Measurements from ENCODE around the gene PTPRD.

Gene PTPRD

GRCh38 chr9:9565700-9566099 lies 1047.1 kb downstream of the PTPRD start:
- no peak overlapping the region for H3K27ac ChIP-seq
- H3K4me3 ChIP-seq: no peak overlapping the region

GRCh38 chr9:9563817-9564216 lies 1049.0 kb downstream of the PTPRD start:
- no peak overlapping the region for H3K4me3 ChIP-seq

GRCh38 chr9:9560382-9561035 lies 1052.3 kb downstream of the PTPRD start:
- H3K27ac ChIP-seq: no peak overlapping the region
- no peak overlapping the region for H3K4me3 ChIP-seq

More at GRCh38 chr9:9563817-9564216, 1049.0 kb downstream of the PTPRD start:
- H3K27ac ChIP-seq: no peak overlapping the region

- Histone ChIP-seq H3K27ac (no peak overlapping the region), H3K4me3 (no peak overlapping the region)
These were observed 1053.9 kb downstream of the PTPRD start for GRCh38 chr9:9558907-9559306.

- Histone ChIP-seq H3K4me3 (no peak overlapping the region), H3K27ac (no peak overlapping the region)
These were observed 1054.9 kb downstream of the PTPRD start for GRCh38 chr9:9557804-9558334.

- Histone ChIP-seq H3K4me3 (no peak overlapping the region), H3K27ac (no peak overlapping the region)
These were observed 1055.7 kb downstream of the PTPRD start for GRCh38 chr9:9556865-9557803.

GRCh38 chr9:9552665-9553064 lies 1060.1 kb downstream of the PTPRD start:
- Histone ChIP-seq H3K4me3 (no peak overlapping the region), H3K27ac (no peak overlapping the region)

GRCh38 chr9:9538766-9539165 lies 1074.0 kb downstream of the PTPRD start:
- Histone ChIP-seq H3K4me3 (no peak overlapping the region), H3K27ac (no peak overlapping the region)

GRCh38 chr9:9538356-9538755 lies 1074.4 kb downstream of the PTPRD start:
- H3K27ac ChIP-seq: no peak overlapping the region

GRCh38 chr9:9536523-9536922 lies 1076.3 kb downstream of the PTPRD start:
- H3K4me3 ChIP-seq: no peak overlapping the region

More at GRCh38 chr9:9538356-9538755, 1074.4 kb downstream of the PTPRD start:
- no peak overlapping the region for H3K4me3 ChIP-seq

GRCh38 chr9:9523476-9524139 lies 1089.2 kb downstream of the PTPRD start:
- Histone ChIP-seq H3K4me3 (no peak overlapping the region), H3K27ac (no peak overlapping the region)

More at GRCh38 chr9:9536523-9536922, 1076.3 kb downstream of the PTPRD start:
- H3K27ac ChIP-seq: no peak overlapping the region

- H3K4me3 ChIP-seq: no peak overlapping the region
- H3K27ac ChIP-seq: no peak overlapping the region
These were observed 1090.4 kb downstream of the PTPRD start for GRCh38 chr9:9522406-9522805.

GRCh38 chr9:9521033-9521779 lies 1091.6 kb downstream of the PTPRD start:
- H3K27ac ChIP-seq: no peak overlapping the region
- no peak overlapping the region for H3K4me3 ChIP-seq

- no peak overlapping the region for H3K27ac ChIP-seq
- H3K4me3 ChIP-seq: no peak overlapping the region
These were observed 1107.9 kb downstream of the PTPRD start for GRCh38 chr9:9504869-9505268.

GRCh38 chr9:9499546-9499945 lies 1113.3 kb downstream of the PTPRD start:
- Histone ChIP-seq H3K4me3 (no peak overlapping the region), H3K27ac (no peak overlapping the region)

GRCh38 chr9:9498846-9499245 lies 1114.0 kb downstream of the PTPRD start:
- Histone ChIP-seq H3K4me3 (no peak overlapping the region), H3K27ac (no peak overlapping the region)

GRCh38 chr9:9498128-9498527 lies 1114.7 kb downstream of the PTPRD start:
- Histone ChIP-seq H3K27ac (no peak overlapping the region), H3K4me3 (no peak overlapping the region)

- Histone ChIP-seq H3K4me3 (no peak overlapping the region), H3K27ac (no peak overlapping the region)
These were observed 1118.5 kb downstream of the PTPRD start for GRCh38 chr9:9494336-9494735.

GRCh38 chr9:9492506-9492905 lies 1120.3 kb downstream of the PTPRD start:
- Histone ChIP-seq H3K27ac (no peak overlapping the region), H3K4me3 (no peak overlapping the region)

GRCh38 chr9:9489183-9489582 lies 1123.6 kb downstream of the PTPRD start:
- H3K27ac ChIP-seq: no peak overlapping the region
- H3K4me3 ChIP-seq: no peak overlapping the region

Measured in skin epidermis (tissue), 12 donors.